PFSK-1 (cell line): ENCODE measurements around the gene PLEKHG4B.

Source experiments
- FOXP2 ChIP-seq: optimal IDR thresholded peaks from 2 replicates; pipeline ENCODE3; 2011; ENCODE audit warnings: borderline replicate concordance, control low read depth, inconsistent platforms; ENCODE audit not compliant: insufficient read depth; ENCODE audit errors: extremely low read length, extremely low read depth
- POLR2AphosphoS5 ChIP-seq: IDR thresholded peaks from 2 replicates; pipeline ENCODE4 v1.6.1; 2012; ENCODE audit warnings: low read depth, mild to moderate bottlenecking, control low read depth, low read length, moderate library complexity
- REST ChIP-seq, 2 experiments: IDR thresholded peaks; 2 replicates each; pipeline versions ENCODE4 v1.6.1 to v1.8.0; 2011 to 2012; ENCODE audit warnings: low read depth in 2 of 2, low read length in 2 of 2, control low read depth in 1 of 2, inconsistent platforms in 1 of 2, mild to moderate bottlenecking in 1 of 2, moderate library complexity in 1 of 2; ENCODE audit not compliant: insufficient read depth in 1 of 2
- SIN3A ChIP-seq: IDR thresholded peaks from 2 replicates; pipeline ENCODE4 v1.6.1; 2012; ENCODE audit warnings: mild to moderate bottlenecking, low read length, moderate library complexity, borderline replicate concordance; ENCODE audit not compliant: insufficient read depth
- TAF1 ChIP-seq: IDR thresholded peaks from 2 replicates; pipeline ENCODE4 v1.6.1; 2012; ENCODE audit warnings: low read length, control low read depth, borderline replicate concordance; ENCODE audit not compliant: insufficient read depth

The PLEKHG4B gene

DNA sequence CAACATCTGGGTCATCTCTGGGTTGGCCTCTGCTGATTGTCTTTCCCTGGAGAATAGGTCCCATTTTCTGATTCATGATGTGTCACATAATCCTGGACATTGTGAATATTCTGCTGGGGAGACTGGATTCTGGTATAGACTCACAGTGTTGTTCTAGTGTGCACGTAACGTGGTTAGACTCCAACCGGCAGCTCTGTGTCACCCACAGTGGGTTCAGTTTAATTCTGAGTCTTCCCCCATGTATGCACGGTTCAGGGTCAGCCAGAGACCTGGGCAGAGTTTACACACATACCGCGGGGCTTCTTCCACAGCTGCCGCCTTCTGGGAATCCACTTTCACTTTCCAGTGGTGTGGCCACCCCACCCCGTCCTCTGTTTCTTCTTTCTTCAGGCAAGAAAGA, 61.3 kb downstream of the PLEKHG4B start:
- TF ChIP-seq TAF1: no peak
- no peak for TF ChIP-seq SIN3A
- no peak for TF ChIP-seq FOXP2
- TF ChIP-seq REST (IDR thresholded peaks at IDR 0.05; ENCODE audit: insufficient read depth in 1 of 2, low read depth in 2 of 2, low read length in 2 of 2): no peak
- TF ChIP-seq POLR2AphosphoS5: no peak

DNA sequence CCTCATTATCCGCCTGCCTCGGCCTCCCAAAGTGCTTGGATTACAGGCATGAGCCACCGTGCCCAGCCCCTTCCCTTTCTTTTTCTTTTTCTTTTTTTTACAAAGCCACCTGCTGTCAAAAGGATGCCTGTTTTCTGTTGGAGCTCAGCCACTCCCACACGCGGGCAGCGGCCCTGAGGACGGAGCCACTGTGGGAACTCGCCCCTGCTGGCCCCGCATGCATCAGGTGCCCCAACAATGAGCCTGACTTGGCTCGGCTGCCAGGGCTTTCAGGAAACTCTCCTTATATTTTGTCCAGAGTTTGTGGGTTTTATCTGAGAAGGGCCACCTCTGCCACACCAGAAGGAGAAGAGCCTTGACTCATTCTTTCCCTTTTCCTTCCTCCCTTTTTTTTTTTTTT, 62.3 kb downstream of the PLEKHG4B start:
- TF ChIP-seq SIN3A: no peak
- TF ChIP-seq POLR2AphosphoS5: no peak
- no peak for TF ChIP-seq TAF1
- no peak for TF ChIP-seq REST (IDR thresholded peaks at IDR 0.05; ENCODE audit: insufficient read depth in 1 of 2, low read depth in 2 of 2, low read length in 2 of 2)
- no peak for TF ChIP-seq FOXP2

GRCh38 chr5:154826-155225, 62.9 kb downstream of the PLEKHG4B start:
- TF ChIP-seq FOXP2 (no peak), POLR2AphosphoS5 (no peak), REST (IDR thresholded peaks at IDR 0.05; ENCODE audit: insufficient read depth in 1 of 2, low read depth in 2 of 2, low read length in 2 of 2) (no peak), SIN3A (no peak), TAF1 (no peak)

DNA sequence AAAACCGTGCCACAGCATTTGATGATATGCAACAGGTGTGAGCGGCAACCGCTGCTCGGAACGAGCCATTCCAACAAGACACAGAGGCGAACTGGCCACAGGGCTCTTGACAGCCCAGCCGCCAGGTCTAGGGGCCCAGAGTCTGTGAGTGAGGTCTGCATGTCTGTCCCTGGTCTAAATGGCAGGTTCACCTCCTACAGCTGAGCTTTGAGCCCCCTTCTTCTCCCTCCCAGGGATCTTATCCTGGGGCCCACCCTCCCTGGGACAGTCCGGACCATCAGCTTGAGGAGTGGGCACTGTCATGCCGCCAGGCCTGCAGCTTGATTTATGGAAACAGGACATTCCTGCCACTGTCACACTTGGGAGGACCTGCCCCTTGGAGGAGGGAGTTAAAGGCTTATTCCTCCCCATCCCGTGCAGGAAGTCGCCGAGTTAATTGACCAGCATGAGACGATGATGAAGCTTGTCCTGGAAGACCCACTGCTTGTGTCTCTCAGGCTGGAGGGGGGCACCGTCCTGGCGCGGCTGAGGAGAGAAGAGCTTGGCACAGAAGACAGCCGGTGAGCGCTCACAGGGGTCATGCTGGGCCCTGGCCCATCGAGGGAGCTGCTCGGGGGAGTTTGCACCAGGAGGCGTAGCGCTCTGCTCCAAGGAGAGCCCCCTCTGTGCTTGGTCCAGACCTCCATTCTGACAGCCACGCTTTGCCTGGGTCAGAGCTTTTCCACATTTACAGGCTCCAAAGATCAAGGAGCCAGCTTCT, 63.9 kb downstream of the PLEKHG4B start:
- TF ChIP-seq FOXP2 (no peak), TAF1 (no peak), SIN3A (no peak), REST (IDR thresholded peaks at IDR 0.05; ENCODE audit: insufficient read depth in 1 of 2, low read depth in 2 of 2, low read length in 2 of 2) (no peak), POLR2AphosphoS5 (no peak)
